ENCODE measurements around the gene C5orf15.

Gene C5orf15

GRCh38 chr5:134004626-134005416 is 36.4 kb upstream of the C5orf15 start, which contains the start of gene VDAC1:
Gene VDAC1 (minus strand): TSS chr5:134004975. CDS start chr5:133993012, 11,963 bp downstream.
- Histone ChIP-seq H3K4me3 (replicated peaks; ENCODE audit: low read depth, low read length) (peak within 1 kb of the TSS; percentile 84), H3K36me3 (ENCODE audit: control insufficient read depth, insufficient read depth, low read length) (peaks cover 9% of the 10 kb centered on the region), H3K27me3 (replicated peaks; ENCODE audit: control insufficient read depth, insufficient read depth, low read length) (no peaks in the 10 kb centered on the region)
- DNase-seq (ENCODE audit: extremely low read depth, insufficient read length): peak; percentile 87
- no peak for TF ChIP-seq CTCF (IDR thresholded peaks at IDR 0.05; ENCODE audit: insufficient read depth, low read length, poor library complexity, severe bottlenecking)

- peak; percentile 78 for DNase-seq (ENCODE audit: extremely low read depth, insufficient read length)
- Histone ChIP-seq H3K4me3 (replicated peaks; ENCODE audit: low read depth, low read length) (peak overlapping the region; percentile 84), H3K36me3 (ENCODE audit: control insufficient read depth, insufficient read depth, low read length) (peaks cover 9% of the 10 kb centered on the region), H3K27me3 (replicated peaks; ENCODE audit: control insufficient read depth, insufficient read depth, low read length) (no peaks in the 10 kb centered on the region)
- TF ChIP-seq CTCF (IDR thresholded peaks at IDR 0.05; ENCODE audit: insufficient read depth, low read length, poor library complexity, severe bottlenecking): no peak
Observed at GRCh38 chr5:134003817-134004625, 35.6 kb upstream of the C5orf15 start.

GRCh38 chr5:134003064-134003816 is 34.8 kb upstream of the C5orf15 start:
- no peak for TF ChIP-seq CTCF (IDR thresholded peaks at IDR 0.05; ENCODE audit: insufficient read depth, low read length, poor library complexity, severe bottlenecking)
- Histone ChIP-seq H3K4me3 (replicated peaks; ENCODE audit: low read depth, low read length) (peak overlapping the region; percentile 84), H3K27me3 (replicated peaks; ENCODE audit: control insufficient read depth, insufficient read depth, low read length) (no peaks in the 10 kb centered on the region), H3K36me3 (ENCODE audit: control insufficient read depth, insufficient read depth, low read length) (peaks cover 9% of the 10 kb centered on the region)
- no peak for DNase-seq (ENCODE audit: extremely low read depth, insufficient read length)

- TF ChIP-seq CTCF (IDR thresholded peaks at IDR 0.05; ENCODE audit: insufficient read depth, low read length, poor library complexity, severe bottlenecking): no peak
- H3K36me3 ChIP-seq (ENCODE audit: control insufficient read depth, insufficient read depth, low read length): peaks cover 9% of the 10 kb centered on the region
- H3K27me3 ChIP-seq (replicated peaks; ENCODE audit: control insufficient read depth, insufficient read depth, low read length): no peaks in the 10 kb centered on the region
- H3K4me3 ChIP-seq (replicated peaks; ENCODE audit: low read depth, low read length): peak overlapping the region; percentile 84
- DNase-seq (ENCODE audit: extremely low read depth, insufficient read length): no peak
Observed at GRCh38 chr5:134001938-134002731, 33.7 kb upstream of the C5orf15 start.
